Measurements from ENCODE around the gene TPRG1. TPM values are rescaled to one million over a fixed set of nuclear protein-coding genes. Genes with fewer than 3 reads are reported as not detected.

TPRG1 gene
- total RNA-seq, 2 donors from 2014 or later: 1.1 to 1.8 TPM

DNA sequence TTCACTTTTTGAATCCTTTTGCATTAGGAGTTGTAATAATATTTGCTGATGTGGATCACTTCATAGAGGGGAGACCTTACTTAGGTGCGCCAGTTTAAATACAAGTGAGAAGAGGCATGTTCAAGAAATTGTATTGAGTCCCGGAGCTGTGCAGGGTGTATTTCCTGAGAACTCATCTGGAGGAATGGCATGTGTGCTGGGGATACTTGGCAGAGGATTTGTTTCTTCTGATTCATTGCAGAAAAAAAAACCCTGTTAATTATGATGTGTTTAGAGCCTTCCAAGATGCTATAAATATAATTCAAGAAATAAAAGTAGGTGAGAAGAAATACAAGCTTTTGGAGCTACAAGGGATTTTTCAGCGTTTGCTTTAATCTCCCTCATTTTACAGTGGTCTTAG, 97.6 kb downstream of the TPRG1 start:
- no peak overlapping the region for H3K27ac ChIP-seq
- TF ChIP-seq CTCF (IDR thresholded peaks at IDR 0.05): no peak
- intact Hi-C loops (cut with DNase I): no loop called here
- no peaks in the 10 kb centered on the region for H3K4me1 ChIP-seq
- no peaks in the 10 kb centered on the region for H3K36me3 ChIP-seq
- H3K9ac ChIP-seq (ENCODE audit: low read depth in 2 of 2, low read length in 2 of 2): no peak overlapping the region
- H3K4me3 ChIP-seq: no peak overlapping the region
- DNase-seq: no peak
- no peaks in the 10 kb centered on the region for H3K27me3 ChIP-seq
- no peaks in the 10 kb centered on the region for H3K9me3 ChIP-seq

DNA sequence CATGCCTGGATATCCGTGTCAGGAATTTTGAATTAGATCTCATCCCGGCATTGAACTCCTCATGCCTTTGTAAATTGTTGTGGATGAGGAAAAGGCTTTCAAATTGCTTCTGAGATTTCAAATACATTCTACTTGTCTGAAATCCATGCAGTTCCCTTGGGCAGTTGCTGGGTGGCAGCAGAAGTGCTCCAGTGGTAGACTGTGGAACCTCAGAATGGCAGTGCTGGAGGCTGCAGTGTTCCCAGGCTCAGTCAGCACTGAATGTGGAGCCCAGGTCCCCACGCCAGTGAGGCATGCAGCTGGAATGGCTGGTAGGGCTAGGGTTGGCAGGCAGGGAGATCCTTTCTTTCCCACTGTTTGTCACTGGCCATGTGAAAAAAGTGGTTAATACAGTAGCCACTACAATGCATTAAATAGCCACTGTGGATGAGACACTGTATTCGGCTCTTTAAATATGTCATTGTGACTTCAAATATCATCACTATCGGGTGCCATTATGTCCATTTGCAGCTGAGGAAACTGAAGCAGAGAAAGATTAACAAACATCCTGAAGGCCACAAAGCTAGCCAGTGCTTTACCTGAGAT, 98.6 kb downstream of the TPRG1 start:
- no peaks in the 10 kb centered on the region for H3K27me3 ChIP-seq
- H3K4me1 ChIP-seq: no peaks in the 10 kb centered on the region
- no peaks in the 10 kb centered on the region for H3K36me3 ChIP-seq
- H3K4me3 ChIP-seq: no peak overlapping the region
- peak; percentile 67 for DNase-seq
- H3K9ac ChIP-seq (ENCODE audit: low read depth in 2 of 2, low read length in 2 of 2): no peak overlapping the region
- TF ChIP-seq CTCF (IDR thresholded peaks at IDR 0.05): peak; percentile 56
- no peak overlapping the region for H3K27ac ChIP-seq
- H3K9me3 ChIP-seq: no peaks in the 10 kb centered on the region
- intact Hi-C loops (cut with DNase I): loop anchor here (5.0 to 10.0 kb wide), 3 partner anchors 134 to 677 kb away; no protein-coding TSS in a partner anchor

GRCh38 chr3:189272500-189273119, 100.8 kb downstream of the TPRG1 start:
- no peak for DNase-seq
- Histone ChIP-seq H3K27me3 (no peaks in the 10 kb centered on the region), H3K4me1 (no peaks in the 10 kb centered on the region), H3K36me3 (no peaks in the 10 kb centered on the region), H3K4me3 (no peak overlapping the region), H3K9me3 (no peaks in the 10 kb centered on the region), H3K27ac (no peak overlapping the region), H3K9ac (ENCODE audit: low read depth in 2 of 2, low read length in 2 of 2) (no peak overlapping the region)
- intact Hi-C loops (cut with DNase I): loop anchor here (5.0 to 10.0 kb wide), 3 partner anchors 132 to 675 kb away; no protein-coding TSS in a partner anchor
- TF ChIP-seq CTCF (IDR thresholded peaks at IDR 0.05): peak; percentile 18

GRCh38 chr3:189273736-189274135, 102.0 kb downstream of the TPRG1 start:
- intact Hi-C loops (cut with DNase I): loop anchor here (5.0 to 10.0 kb wide), 3 partner anchors 131 to 674 kb away; no protein-coding TSS in a partner anchor
- Histone ChIP-seq H3K36me3 (no peaks in the 10 kb centered on the region), H3K4me3 (no peak overlapping the region), H3K9ac (ENCODE audit: low read depth in 2 of 2, low read length in 2 of 2) (no peak overlapping the region), H3K27ac (no peak overlapping the region), H3K4me1 (no peaks in the 10 kb centered on the region), H3K27me3 (no peaks in the 10 kb centered on the region), H3K9me3 (no peaks in the 10 kb centered on the region)
- TF ChIP-seq CTCF (IDR thresholded peaks at IDR 0.05): no peak
- DNase-seq: no peak

- Histone ChIP-seq H3K9ac (ENCODE audit: low read depth in 2 of 2, low read length in 2 of 2) (no peak overlapping the region), H3K36me3 (no peaks in the 10 kb centered on the region), H3K27me3 (no peaks in the 10 kb centered on the region), H3K4me3 (no peak overlapping the region), H3K4me1 (no peaks in the 10 kb centered on the region), H3K27ac (no peak overlapping the region), H3K9me3 (no peaks in the 10 kb centered on the region)
- intact Hi-C loops (cut with DNase I): loop anchor here (10.0 kb wide), 2 partner anchors 130 to 240 kb away; no protein-coding TSS in a partner anchor
- no peak for TF ChIP-seq CTCF (IDR thresholded peaks at IDR 0.05)
- DNase-seq: no peak
Observed at GRCh38 chr3:189275182-189275581, 103.4 kb downstream of the TPRG1 start.
